Peyer's patch (tissue), 4 donors: Measurements from ENCODE around the gene POMP. TPM values are rescaled to one million over a fixed set of nuclear protein-coding genes. Genes with fewer than 3 reads are reported as not detected.
A peak's percentile ranks its signal among the peaks of the same experiment; 100 is the strongest.

Experiments
- DNase-seq, 3 donors: peaks; one replicate each; pipeline ENCODE4 v3.0.0-alpha.2; 2017 to 2019
- H3K27ac ChIP-seq, 4 donors: fragments of 200-600 bp; sonication (generic); one replicate each; pipeline ENCODE4 v1.5.1; 2016 to 2019
- H3K27me3 ChIP-seq, 2 donors: fragments of 200-600 bp; sonication (generic); one replicate each; pipeline ENCODE4 v1.5.1; 2019
- H3K36me3 ChIP-seq, 3 donors: fragments of 200-600 bp; sonication (generic); one replicate each; pipeline ENCODE4 v1.5.1; 2016 to 2019
- H3K4me1 ChIP-seq, 4 donors: fragments of 200-600 bp; sonication (generic); one replicate each; pipeline ENCODE4 v1.5.1; 2016 to 2019
- H3K4me3 ChIP-seq, 4 donors: fragments of 200-600 bp; sonication (generic); 1 replicate in 3 of 4; 2 replicates in 1 of 4; pipeline ENCODE4 v1.5.1; 2016 to 2019; ENCODE audit warnings: mild to moderate bottlenecking in 1 of 4
- H3K9me3 ChIP-seq, 4 donors: fragments of 200-600 bp; sonication (generic); one replicate each; pipeline ENCODE4 v1.5.1; 2016 to 2019; ENCODE audit warnings: mild to moderate bottlenecking in 1 of 4
- POLR2A ChIP-seq, 2 donors: fragments of 450-650 bp; IDR thresholded peaks; one replicate each; pipeline ENCODE4 v1.5.1; 2017; ENCODE audit warnings: antibody characterized with exemption in 2 of 2, mild to moderate bottlenecking in 2 of 2, moderate library complexity in 2 of 2
- total RNA-seq, 4 donors: library from RNA; depleted of rRNA; stranded (reverse); fragments of >200 nt; gene quantifications; one replicate each; pipeline ENCODE4 v1.1.0, GENCODE V29; 2016
- TF ChIP-seq, protein P1 (sequence below), 6 experiments: fragments of 450-650 bp in 4 of 6; fragments of 200-600 bp in 2 of 6; sonication (generic) in 1 of 6; IDR thresholded peaks; one replicate each; pipeline ENCODE4 v1.5.1; 2017 to 2019; ENCODE audit warnings: antibody characterized with exemption in 6 of 6, mild to moderate bottlenecking in 3 of 6, moderate library complexity in 1 of 6

The POMP gene
- total RNA-seq, 4 donors from 2014 or later, result 24.3 to 68.8 (median 43.2) TPM

DNA sequence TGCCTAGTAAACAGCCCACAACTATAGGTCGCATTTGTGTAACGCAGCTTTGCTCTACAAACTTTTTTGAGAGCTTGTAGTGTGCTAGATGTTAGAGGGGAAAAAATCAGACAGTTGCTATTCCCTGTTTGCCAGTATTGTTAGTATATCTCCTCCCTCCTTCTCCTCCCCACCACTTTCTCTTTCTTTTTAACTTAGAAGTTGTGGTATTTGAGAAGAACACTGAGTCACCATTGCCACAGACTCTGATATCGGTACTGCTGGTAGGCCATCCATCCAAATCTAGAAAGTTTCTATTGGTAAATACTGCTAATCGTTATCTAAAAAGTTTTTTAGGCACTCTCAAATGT is 666 bp downstream of the POMP start:
- H3K4me3 ChIP-seq, result peak overlapping the region; percentile 84 to 92 (median 88)
- TF ChIP-seq, protein P1, sequence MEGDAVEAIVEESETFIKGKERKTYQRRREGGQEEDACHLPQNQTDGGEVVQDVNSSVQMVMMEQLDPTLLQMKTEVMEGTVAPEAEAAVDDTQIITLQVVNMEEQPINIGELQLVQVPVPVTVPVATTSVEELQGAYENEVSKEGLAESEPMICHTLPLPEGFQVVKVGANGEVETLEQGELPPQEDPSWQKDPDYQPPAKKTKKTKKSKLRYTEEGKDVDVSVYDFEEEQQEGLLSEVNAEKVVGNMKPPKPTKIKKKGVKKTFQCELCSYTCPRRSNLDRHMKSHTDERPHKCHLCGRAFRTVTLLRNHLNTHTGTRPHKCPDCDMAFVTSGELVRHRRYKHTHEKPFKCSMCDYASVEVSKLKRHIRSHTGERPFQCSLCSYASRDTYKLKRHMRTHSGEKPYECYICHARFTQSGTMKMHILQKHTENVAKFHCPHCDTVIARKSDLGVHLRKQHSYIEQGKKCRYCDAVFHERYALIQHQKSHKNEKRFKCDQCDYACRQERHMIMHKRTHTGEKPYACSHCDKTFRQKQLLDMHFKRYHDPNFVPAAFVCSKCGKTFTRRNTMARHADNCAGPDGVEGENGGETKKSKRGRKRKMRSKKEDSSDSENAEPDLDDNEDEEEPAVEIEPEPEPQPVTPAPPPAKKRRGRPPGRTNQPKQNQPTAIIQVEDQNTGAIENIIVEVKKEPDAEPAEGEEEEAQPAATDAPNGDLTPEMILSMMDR (IDR thresholded peaks at IDR 0.05), result no peak
- no peak for TF ChIP-seq POLR2A (IDR thresholded peaks at IDR 0.05)
- no peaks in the 10 kb centered on the region for H3K9me3 ChIP-seq
- H3K36me3 ChIP-seq, result peaks cover 0 to 24% (median 0%) of the 10 kb centered on the region in 3 donors
- H3K27ac ChIP-seq, result peak overlapping the region; percentile 88 to 96 (median 93)
- DNase-seq, result no peak
- H3K27me3 ChIP-seq, result no peaks in the 10 kb centered on the region
- H3K4me1 ChIP-seq, result peaks cover 0 to 30% (median 4%) of the 10 kb centered on the region in 4 donors

DNA sequence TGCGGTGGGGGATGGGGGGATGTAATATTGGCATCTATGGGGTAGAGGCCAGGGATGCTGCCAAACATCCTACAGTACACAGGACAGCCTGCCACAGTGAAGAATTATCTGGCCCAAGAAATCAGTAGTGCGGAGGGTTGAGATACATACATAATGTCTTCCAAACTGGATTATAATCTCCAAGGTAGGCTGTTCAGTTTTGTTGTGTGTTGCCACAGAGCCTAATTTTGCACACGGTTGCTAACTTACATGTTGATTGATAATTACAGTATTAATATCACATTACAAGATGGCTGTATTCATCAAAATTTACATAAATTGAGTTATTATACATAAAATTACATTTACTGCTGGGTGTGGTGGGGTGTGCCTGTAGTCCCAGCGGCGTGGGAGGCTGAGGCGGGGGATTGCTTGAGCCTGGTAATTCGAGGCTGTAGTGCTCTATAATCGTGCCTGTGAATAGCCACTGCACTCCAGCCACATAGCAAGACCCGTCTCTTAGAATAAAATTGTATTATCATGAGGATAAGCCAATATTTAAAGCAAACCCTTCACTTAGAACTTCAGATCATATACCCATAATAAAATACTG is 8.1 kb downstream of the POMP start:
- no peak overlapping the region for H3K27ac ChIP-seq
- H3K27me3 ChIP-seq, result no peaks in the 10 kb centered on the region
- H3K4me3 ChIP-seq, result no peak overlapping the region
- no peak for DNase-seq
- no peaks in the 10 kb centered on the region for H3K9me3 ChIP-seq
- no peak for TF ChIP-seq POLR2A (IDR thresholded peaks at IDR 0.05)
- TF ChIP-seq, protein P1 (IDR thresholded peaks at IDR 0.05), result no peak
- no peaks in the 10 kb centered on the region for H3K4me1 ChIP-seq
- peaks cover 0 to 98% (median 3%) of the 10 kb centered on the region in 3 donors for H3K36me3 ChIP-seq

DNA sequence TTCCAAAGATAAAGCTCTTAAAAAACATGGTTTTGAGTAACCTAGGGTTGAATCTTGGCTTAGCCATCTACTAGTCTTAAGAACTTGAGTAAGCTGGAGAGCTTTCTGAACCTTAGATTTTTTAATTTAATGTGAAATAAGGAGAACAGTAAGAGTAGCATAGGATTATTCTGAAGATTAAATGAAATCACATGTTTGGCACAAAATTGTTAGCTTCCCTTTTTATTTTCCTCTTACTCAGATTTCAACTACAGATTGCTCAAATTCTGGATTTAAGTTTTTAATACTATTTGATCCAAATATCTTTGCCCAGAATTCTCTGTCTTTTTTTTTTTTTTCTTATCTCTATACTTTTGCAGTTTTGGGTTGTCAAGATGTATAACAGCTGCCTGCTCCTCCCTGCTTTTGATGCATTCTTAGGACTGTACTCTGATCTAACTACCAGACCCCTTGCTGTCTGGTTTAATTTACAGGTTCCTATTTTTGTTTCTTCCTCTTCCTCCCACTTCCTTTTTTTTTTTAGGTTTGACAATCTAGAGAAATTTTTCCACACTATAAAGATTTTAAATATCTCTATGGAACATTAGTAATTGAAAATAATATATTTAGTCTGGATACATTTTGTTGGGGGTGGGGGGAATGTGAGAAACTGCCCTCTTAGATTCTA is 12.3 kb downstream of the POMP start:
- Histone ChIP-seq H3K4me1 (no peaks in the 10 kb centered on the region), H3K27ac (no peak overlapping the region), H3K27me3 (no peaks in the 10 kb centered on the region), H3K36me3 (peaks cover 0 to 100% (median 5%) of the 10 kb centered on the region in 3 donors), H3K9me3 (no peaks in the 10 kb centered on the region), H3K4me3 (no peak overlapping the region)
- TF ChIP-seq, protein P1 (IDR thresholded peaks at IDR 0.05), result no peak
- TF ChIP-seq POLR2A (IDR thresholded peaks at IDR 0.05), result no peak
- no peak for DNase-seq

DNA sequence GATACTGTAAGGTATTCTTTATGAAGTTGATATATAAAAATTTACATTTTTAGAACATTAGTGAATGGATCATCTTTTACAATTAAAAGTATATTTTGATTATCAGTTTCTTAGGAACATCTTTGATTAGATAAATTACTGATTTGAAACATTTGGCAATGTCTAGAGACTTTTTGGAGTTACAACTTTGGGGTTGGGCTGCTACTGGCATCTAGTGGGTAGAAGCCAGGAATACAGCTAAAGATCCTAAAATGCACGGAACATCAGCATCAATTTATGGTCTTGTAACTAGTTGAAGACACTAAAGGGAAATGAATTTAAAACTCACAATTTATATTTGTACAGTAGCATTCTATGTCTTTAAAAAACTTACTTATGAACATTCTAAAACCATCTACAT is 19.9 kb downstream of the POMP start:
- H3K4me1 ChIP-seq, result no peaks in the 10 kb centered on the region
- H3K9me3 ChIP-seq, result no peaks in the 10 kb centered on the region
- no peak overlapping the region for H3K27ac ChIP-seq
- H3K36me3 ChIP-seq, result peaks cover 0 to 61% (median 0%) of the 10 kb centered on the region in 3 donors
- H3K4me3 ChIP-seq, result no peak overlapping the region
- DNase-seq, result no peak
- H3K27me3 ChIP-seq, result no peaks in the 10 kb centered on the region
- no peak for TF ChIP-seq POLR2A (IDR thresholded peaks at IDR 0.05)
- TF ChIP-seq, protein P1 (IDR thresholded peaks at IDR 0.05), result no peak

DNA sequence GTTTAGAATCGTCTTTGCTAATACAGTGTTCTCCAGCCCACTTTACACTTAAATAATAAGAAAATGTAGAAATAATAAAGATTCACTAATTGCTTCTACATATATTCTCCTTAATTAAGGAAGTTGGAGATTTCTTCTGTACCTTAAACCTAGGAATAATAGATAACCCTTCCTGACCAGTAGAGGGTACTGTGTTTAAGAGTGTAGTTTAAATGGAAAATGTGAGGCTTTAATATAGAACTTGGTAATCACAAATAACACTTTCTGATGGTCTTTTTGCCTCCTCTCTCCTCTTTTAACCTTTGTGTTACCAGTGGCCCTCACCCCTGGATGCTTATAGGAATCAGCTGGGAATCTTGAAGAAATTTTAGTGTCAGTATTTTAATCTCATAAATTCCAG is 20.7 kb downstream of the POMP start:
- no peak for DNase-seq
- no peaks in the 10 kb centered on the region for H3K4me1 ChIP-seq
- H3K9me3 ChIP-seq, result no peaks in the 10 kb centered on the region
- H3K4me3 ChIP-seq, result no peak overlapping the region
- peaks cover 0 to 52% (median 0%) of the 10 kb centered on the region in 3 donors for H3K36me3 ChIP-seq
- no peak for TF ChIP-seq POLR2A (IDR thresholded peaks at IDR 0.05)
- TF ChIP-seq, protein P1 (IDR thresholded peaks at IDR 0.05), result peak in 4 of 6 experiments; percentile 13 to 65 (median 56)
- no peak overlapping the region for H3K27ac ChIP-seq
- H3K27me3 ChIP-seq, result no peaks in the 10 kb centered on the region
